Uterus (tissue), 4 donors: ENCODE measurements around the gene ACOXL. TPM values are rescaled to one million over a fixed set of nuclear protein-coding genes. Genes with fewer than 3 reads are reported as not detected.

ENCODE experiments used
- DNase-seq, 2 donors: peaks; one replicate each; pipeline ENCODE4 v3.0.0-alpha.2; 2019 to 2020
- H3K27ac ChIP-seq, 2 donors: fragments of 200-600 bp; sonication (generic); 1 replicate in 1 of 2; 2 replicates in 1 of 2; pipeline ENCODE4 v1.5.1; 2016 to 2018
- H3K27me3 ChIP-seq, 2 donors: fragments of 200-600 bp; sonication (generic); one replicate each; pipeline ENCODE4 v1.5.1; 2018 to 2019; ENCODE audit warnings: control low read depth in 1 of 2
- H3K36me3 ChIP-seq, 2 donors: fragments of 200-600 bp; sonication (generic); one replicate each; pipeline ENCODE4 v1.5.1; 2019; ENCODE audit warnings: control low read depth in 1 of 2
- H3K4me1 ChIP-seq, 2 donors: fragments of 200-600 bp; sonication (generic); one replicate each; pipeline ENCODE4 v1.5.1; 2018 to 2019; ENCODE audit warnings: control low read depth in 1 of 2
- H3K4me3 ChIP-seq, 2 donors: fragments of 200-600 bp; sonication (generic); 1 replicate in 1 of 2; 2 replicates in 1 of 2; pipeline ENCODE4 v1.5.1; 2018 to 2019; ENCODE audit warnings: mild to moderate bottlenecking in 1 of 2
- H3K9me3 ChIP-seq, 2 donors: fragments of 200-600 bp; sonication (generic); one replicate each; pipeline ENCODE4 v1.5.1; 2019; ENCODE audit warnings: control low read depth in 1 of 2
- POLR2A ChIP-seq, 2 donors: fragments of 450-650 bp; IDR thresholded peaks; one replicate each; pipeline ENCODE4 v1.6.1; 2016; ENCODE audit warnings: antibody characterized with exemption in 2 of 2, mild to moderate bottlenecking in 1 of 2, moderate library complexity in 1 of 2
- intact Hi-C: fragments of 100-400 bp; cut with DNase I; formaldehyde crosslinking; loops from one replicate; pipeline ENCODE4 v1.15.1; 2023; ENCODE audit warnings: low total_unique reads
- total RNA-seq, 4 donors: library from RNA; depleted of rRNA in 3 of 4; stranded (reverse); fragments of >200 nt in 3 of 4; gene quantifications; one replicate each; pipeline versions ENCODE4 v1.1.0 to v1.2.4, GENCODE V29; 2014 to 2023
- TF ChIP-seq, protein P1 (sequence below), 4 experiments: fragments of 200-600 bp in 2 of 4; fragments of 450-650 bp in 2 of 4; sonication (generic) in 2 of 4; IDR thresholded peaks; one replicate each; pipeline ENCODE4 v1.5.1; 2016 to 2019; ENCODE audit warnings: antibody characterized with exemption in 4 of 4, mild to moderate bottlenecking in 2 of 4, moderate library complexity in 1 of 4
- donor health status: DM: yes; HTN: yes; CAD: no.

ACOXL gene
- total RNA-seq, 4 donors from 2014 or later = 0.18 to 0.41 TPM; not detected in 2

GRCh38 chr2:110998311-110998710, 265.9 kb downstream of the ACOXL start:
- no peak overlapping the region for H3K27ac ChIP-seq
- intact Hi-C loops = no loop called here
- no peaks in the 10 kb centered on the region for H3K27me3 ChIP-seq
- no peaks in the 10 kb centered on the region for H3K4me1 ChIP-seq
- H3K4me3 ChIP-seq = no peak overlapping the region
- no peaks in the 10 kb centered on the region for H3K36me3 ChIP-seq
- no peak for DNase-seq
- TF ChIP-seq POLR2A (IDR thresholded peaks at IDR 0.05) = no peak
- no peaks in the 10 kb centered on the region for H3K9me3 ChIP-seq

GRCh38 chr2:110999626-111000025, 267.3 kb downstream of the ACOXL start:
- no peaks in the 10 kb centered on the region for H3K4me1 ChIP-seq
- H3K4me3 ChIP-seq = no peak overlapping the region
- no peak for DNase-seq
- intact Hi-C loops = no loop called here
- H3K36me3 ChIP-seq = no peaks in the 10 kb centered on the region
- H3K27ac ChIP-seq = no peak overlapping the region
- H3K9me3 ChIP-seq = no peaks in the 10 kb centered on the region
- H3K27me3 ChIP-seq = no peaks in the 10 kb centered on the region
- no peak for TF ChIP-seq POLR2A (IDR thresholded peaks at IDR 0.05)
- TF ChIP-seq, protein P1, sequence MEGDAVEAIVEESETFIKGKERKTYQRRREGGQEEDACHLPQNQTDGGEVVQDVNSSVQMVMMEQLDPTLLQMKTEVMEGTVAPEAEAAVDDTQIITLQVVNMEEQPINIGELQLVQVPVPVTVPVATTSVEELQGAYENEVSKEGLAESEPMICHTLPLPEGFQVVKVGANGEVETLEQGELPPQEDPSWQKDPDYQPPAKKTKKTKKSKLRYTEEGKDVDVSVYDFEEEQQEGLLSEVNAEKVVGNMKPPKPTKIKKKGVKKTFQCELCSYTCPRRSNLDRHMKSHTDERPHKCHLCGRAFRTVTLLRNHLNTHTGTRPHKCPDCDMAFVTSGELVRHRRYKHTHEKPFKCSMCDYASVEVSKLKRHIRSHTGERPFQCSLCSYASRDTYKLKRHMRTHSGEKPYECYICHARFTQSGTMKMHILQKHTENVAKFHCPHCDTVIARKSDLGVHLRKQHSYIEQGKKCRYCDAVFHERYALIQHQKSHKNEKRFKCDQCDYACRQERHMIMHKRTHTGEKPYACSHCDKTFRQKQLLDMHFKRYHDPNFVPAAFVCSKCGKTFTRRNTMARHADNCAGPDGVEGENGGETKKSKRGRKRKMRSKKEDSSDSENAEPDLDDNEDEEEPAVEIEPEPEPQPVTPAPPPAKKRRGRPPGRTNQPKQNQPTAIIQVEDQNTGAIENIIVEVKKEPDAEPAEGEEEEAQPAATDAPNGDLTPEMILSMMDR (IDR thresholded peaks at IDR 0.05) = no peak

DNA sequence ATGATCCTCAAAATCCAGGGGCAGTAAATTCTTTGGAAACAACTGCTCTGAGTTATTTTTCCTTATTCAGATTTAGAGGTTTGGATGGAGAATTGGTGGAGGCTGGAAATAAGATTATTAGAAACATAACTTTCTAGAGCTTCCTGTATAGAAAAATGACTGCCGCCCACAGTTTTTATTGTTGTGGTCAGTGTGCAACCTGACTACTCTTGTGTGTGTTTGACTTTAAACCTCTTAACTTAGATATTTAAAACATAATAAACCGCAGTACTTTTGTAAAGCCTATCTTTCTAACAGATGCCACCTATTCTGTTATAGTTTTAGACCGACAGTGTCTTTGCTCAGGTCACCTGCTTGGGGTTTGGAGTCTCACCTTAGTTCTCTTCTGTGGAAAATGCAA, 272.9 kb downstream of the ACOXL start:
- no peaks in the 10 kb centered on the region for H3K9me3 ChIP-seq
- H3K27me3 ChIP-seq = no peaks in the 10 kb centered on the region
- H3K4me3 ChIP-seq = no peak overlapping the region
- intact Hi-C loops = no loop called here
- no peak for TF ChIP-seq POLR2A (IDR thresholded peaks at IDR 0.05)
- TF ChIP-seq, protein P1 (IDR thresholded peaks at IDR 0.05) = no peak
- H3K27ac ChIP-seq = no peak overlapping the region
- H3K36me3 ChIP-seq = no peaks in the 10 kb centered on the region
- no peaks in the 10 kb centered on the region for H3K4me1 ChIP-seq
- DNase-seq = no peak

DNA sequence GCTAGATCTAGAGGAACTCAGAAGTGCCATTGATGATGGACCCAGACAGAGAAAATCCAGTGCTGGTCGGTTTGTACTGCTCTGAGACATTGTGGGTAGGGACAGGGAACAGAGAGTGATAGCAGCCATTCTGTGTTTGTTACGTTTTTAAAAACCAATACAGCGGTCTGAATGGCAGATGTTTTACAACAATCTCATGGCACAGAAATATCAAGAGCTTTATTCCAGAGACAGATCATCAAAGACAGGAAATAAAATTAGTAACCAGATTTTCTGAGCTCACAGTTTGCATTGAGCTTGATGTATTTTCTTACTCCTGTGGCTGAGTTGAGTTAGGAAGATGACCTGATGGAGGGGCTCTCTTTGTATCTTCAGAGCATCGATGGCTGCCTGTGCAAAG, 273.4 kb downstream of the ACOXL start:
- Histone ChIP-seq H3K4me3 (no peak overlapping the region), H3K9me3 (no peaks in the 10 kb centered on the region), H3K27ac (no peak overlapping the region), H3K4me1 (no peaks in the 10 kb centered on the region), H3K36me3 (no peaks in the 10 kb centered on the region), H3K27me3 (no peaks in the 10 kb centered on the region)
- intact Hi-C loops = no loop called here
- TF ChIP-seq POLR2A (IDR thresholded peaks at IDR 0.05) = no peak
- TF ChIP-seq, protein P1 (IDR thresholded peaks at IDR 0.05) = no peak
- no peak for DNase-seq

- TF ChIP-seq, protein P1 (IDR thresholded peaks at IDR 0.05) = no peak
- TF ChIP-seq POLR2A (IDR thresholded peaks at IDR 0.05) = no peak
- Histone ChIP-seq H3K4me3 (no peak overlapping the region), H3K36me3 (no peaks in the 10 kb centered on the region), H3K4me1 (no peaks in the 10 kb centered on the region), H3K27me3 (no peaks in the 10 kb centered on the region), H3K9me3 (peaks cover 0 to 2% of the 10 kb centered on the region in 2 donors), H3K27ac (no peak overlapping the region)
- DNase-seq = no peak
- intact Hi-C loops = no loop called here
Observed at GRCh38 chr2:111007757-111008688, 275.6 kb downstream of the ACOXL start.
